Right lobe of liver (tissue), 6 donors: ENCODE data around the gene NRXN3. TPM values are rescaled to one million over a fixed set of nuclear protein-coding genes. Genes with fewer than 3 reads are reported as not detected.

Experiments used
- ATAC-seq, 4 donors: fragments of 200-7000 bp; cut with Tn5 transposase; one replicate each; pipeline ENCODE4 v1.9.1; 2020; ENCODE audit warnings: mild to moderate bottlenecking in 4 of 4, moderate library complexity in 4 of 4
- DNase-seq, 3 donors: peaks; one replicate each; pipeline ENCODE4 v3.0.0-alpha.2; 2020
- H3K27ac ChIP-seq, 3 donors: fragments of 200-600 bp; one replicate each; pipeline ENCODE4 v1.8.0; 2022
- H3K27me3 ChIP-seq, 2 donors: fragments of 200-600 bp; one replicate each; pipeline ENCODE4 v1.8.0; 2022
- H3K36me3 ChIP-seq, 4 donors: fragments of 200-600 bp; sonication (generic) in 1 of 4; one replicate each; pipeline versions ENCODE4 v1.5.1 to v1.8.0; 2017 to 2022; ENCODE audit warnings: control low read depth in 1 of 4
- H3K4me1 ChIP-seq, 4 donors: fragments of 200-600 bp; sonication (generic) in 1 of 4; one replicate each; pipeline versions ENCODE4 v1.5.1 to v1.8.0; 2017 to 2022; ENCODE audit warnings: control low read depth in 1 of 4
- H3K4me3 ChIP-seq, 3 donors: fragments of 200-600 bp; one replicate each; pipeline ENCODE4 v1.8.0; 2022
- H3K9me3 ChIP-seq, 4 donors: fragments of 200-600 bp; sonication (generic) in 1 of 4; one replicate each; pipeline versions ENCODE4 v1.5.1 to v1.8.0; 2017 to 2022; ENCODE audit warnings: control low read depth in 1 of 4
- CTCF ChIP-seq, 4 donors: fragments of 200-600 bp in 3 of 4; fragments of 450-650 bp in 1 of 4; IDR thresholded peaks; one replicate each; pipeline versions ENCODE4 v1.5.1 to v1.8.0; 2016 to 2022; ENCODE audit warnings: antibody characterized with exemption in 4 of 4, mild to moderate bottlenecking in 2 of 4
- POLR2A ChIP-seq: fragments of 450-650 bp; IDR thresholded peaks from one replicate; pipeline ENCODE4 v1.6.1; 2017; ENCODE audit warnings: antibody characterized with exemption, mild to moderate bottlenecking
- WGBS: methylation state at CpG from one replicate; pipeline ENCODE4 v1.1.6; 2018; ENCODE audit warnings: low coverage, low lambda C conversion rate; ENCODE audit not compliant: insufficient coverage; ENCODE audit errors: missing lambda C conversion rate; 5-methylcytosine and 5-hydroxymethylcytosine counted together
- intact Hi-C, 2 donors: fragments of 100-400 bp; cut with DNase I; formaldehyde crosslinking; loops; one replicate each; pipeline versions ENCODE4 v1.11.2 to v1.14.1; 2022
- total RNA-seq, 6 experiments: library from RNA; depleted of rRNA in 2 of 6; stranded (reverse); fragments of >200 nt in 2 of 6; fragmentation: NEBNext Ultra II Directional in 3 of 6; extraction: Animal tissue kit (Norgen Biotek cat#: 25700) in 3 of 6; gene quantifications; one replicate each; pipeline versions ENCODE4 v1.1.0 to v1.2.4, GENCODE V29; 2016 to 2023
- donor health status: DM: no; HTN: yes; CAD: no.
- donor health status: DM: no; HTN: no; CAD: no.
- donor health status: DM: no; HTN: no; CAD: no.
- donor health status: DM: no; HTN: yes; CAD: no.
- donor health status: DM: no; HTN: yes; CAD: no.

NRXN3 gene
- total RNA-seq, 6 experiments from 2014 or later, result 0.06 to 0.51 (median 0.23) TPM; not detected in 1

GRCh38 chr14:79162833-79163232 is 992.7 kb downstream of the NRXN3 start:
- intact Hi-C loops, result no loop called here
- Histone ChIP-seq H3K27ac (no peak overlapping the region), H3K27me3 (no peaks in the 10 kb centered on the region), H3K36me3 (no peaks in the 10 kb centered on the region), H3K4me1 (no peaks in the 10 kb centered on the region), H3K4me3 (no peak overlapping the region), H3K9me3 (no peaks in the 10 kb centered on the region)
- no peak for DNase-seq
- TF ChIP-seq CTCF (IDR thresholded peaks at IDR 0.05), result no peak
- TF ChIP-seq POLR2A, result no peak
- ATAC-seq, result no peak

- Histone ChIP-seq H3K27me3 (no peaks in the 10 kb centered on the region), H3K27ac (no peak overlapping the region), H3K9me3 (no peaks in the 10 kb centered on the region), H3K36me3 (no peaks in the 10 kb centered on the region), H3K4me1 (no peaks in the 10 kb centered on the region), H3K4me3 (no peak overlapping the region)
- DNase-seq (no peak), ATAC-seq (no peak)
- intact Hi-C loops, result no loop called here
- WGBS, result 24% methylated on average over 4 of the region's 4 CpGs
- TF ChIP-seq CTCF (IDR thresholded peaks at IDR 0.05), result no peak
- no peak for TF ChIP-seq POLR2A
Measured at GRCh38 chr14:79165471-79166090, 995.4 kb downstream of the NRXN3 start.

GRCh38 chr14:79166171-79166570 is 996.0 kb downstream of the NRXN3 start:
- TF ChIP-seq POLR2A (no peak), CTCF (IDR thresholded peaks at IDR 0.05) (no peak)
- no peaks in the 10 kb centered on the region for H3K27me3 ChIP-seq
- no peak for ATAC-seq
- no peak overlapping the region for H3K27ac ChIP-seq
- WGBS, result 28% methylated on average over 2 of the region's 2 CpGs
- H3K4me1 ChIP-seq, result no peaks in the 10 kb centered on the region
- DNase-seq, result no peak
- intact Hi-C loops, result no loop called here
- H3K9me3 ChIP-seq, result no peaks in the 10 kb centered on the region
- H3K36me3 ChIP-seq, result no peaks in the 10 kb centered on the region
- H3K4me3 ChIP-seq, result no peak overlapping the region

GRCh38 chr14:79167957-79168356 is 997.8 kb downstream of the NRXN3 start:
- ATAC-seq, result no peak
- intact Hi-C loops, result no loop called here
- DNase-seq, result no peak
- Histone ChIP-seq H3K9me3 (no peaks in the 10 kb centered on the region), H3K27ac (no peak overlapping the region), H3K27me3 (no peaks in the 10 kb centered on the region), H3K36me3 (no peaks in the 10 kb centered on the region), H3K4me1 (no peaks in the 10 kb centered on the region), H3K4me3 (no peak overlapping the region)
- no peak for TF ChIP-seq POLR2A
- TF ChIP-seq CTCF (IDR thresholded peaks at IDR 0.05), result no peak
- 45% methylated on average over 1 of the region's 1 CpG for WGBS

GRCh38 chr14:79175671-79176070 is 1005.5 kb downstream of the NRXN3 start:
- Histone ChIP-seq H3K9me3 (no peaks in the 10 kb centered on the region), H3K4me3 (no peak overlapping the region), H3K4me1 (no peaks in the 10 kb centered on the region), H3K27me3 (no peaks in the 10 kb centered on the region), H3K36me3 (no peaks in the 10 kb centered on the region), H3K27ac (no peak overlapping the region)
- TF ChIP-seq POLR2A (no peak), CTCF (IDR thresholded peaks at IDR 0.05) (no peak)
- intact Hi-C loops, result no loop called here
- WGBS, result 34% methylated on average over 5 of the region's 5 CpGs
- no peak for ATAC-seq
- no peak for DNase-seq
